Measurements from ENCODE around the gene KCNK1.
"Not testable (repeated sequence)": the region's sequence is repeated elsewhere in the genome, so short reads cannot be mapped to it uniquely, and the experiment has no call there.

The KCNK1 gene

GRCh38 chr1:233665575-233666270 is 51.8 kb downstream of the KCNK1 start:
- Histone ChIP-seq H3K27me3 (ENCODE audit: control insufficient read depth, insufficient read depth, low read length) (no peaks in the 10 kb centered on the region), H3K9ac (ENCODE audit: low read depth, low read length) (no peak overlapping the region), H3K27ac (ENCODE audit: low read depth, low read length) (no peak overlapping the region), H3K4me1 (ENCODE audit: control insufficient read depth, insufficient read depth, low read length) (no peaks in the 10 kb centered on the region), H3K36me3 (ENCODE audit: control insufficient read depth, insufficient read depth, low read length) (0 out of 2 replicates have a peak, but pooled peaks cover 5% of the 10 kb centered on the region), H3K9me3 (ENCODE audit: control insufficient read depth, insufficient read depth, low read length) (no peaks in the 10 kb centered on the region), H3K4me3 (ENCODE audit: low read depth, low read length) (no peak overlapping the region)

- Histone ChIP-seq H3K36me3 (ENCODE audit: control insufficient read depth, insufficient read depth, low read length) (peaks cover 10% of the 10 kb centered on the region), H3K4me1 (ENCODE audit: control insufficient read depth, insufficient read depth, low read length) (no peaks in the 10 kb centered on the region), H3K27ac (ENCODE audit: low read depth, low read length) (no peak overlapping the region), H3K4me3 (ENCODE audit: low read depth, low read length) (no peak overlapping the region), H3K9ac (ENCODE audit: low read depth, low read length) (no peak overlapping the region), H3K27me3 (ENCODE audit: control insufficient read depth, insufficient read depth, low read length) (no peaks in the 10 kb centered on the region), H3K9me3 (ENCODE audit: control insufficient read depth, insufficient read depth, low read length) (no peaks in the 10 kb centered on the region)
These were observed 53.8 kb downstream of the KCNK1 start for GRCh38 chr1:233667741-233668140.

GRCh38 chr1:233668146-233668724 is 54.3 kb downstream of the KCNK1 start:
- no peaks in the 10 kb centered on the region for H3K27me3 ChIP-seq (ENCODE audit: control insufficient read depth, insufficient read depth, low read length)
- H3K9ac ChIP-seq (ENCODE audit: low read depth, low read length) = no peak overlapping the region
- peaks cover 10% of the 10 kb centered on the region for H3K36me3 ChIP-seq (ENCODE audit: control insufficient read depth, insufficient read depth, low read length)
- H3K4me1 ChIP-seq (ENCODE audit: control insufficient read depth, insufficient read depth, low read length) = no peaks in the 10 kb centered on the region
- H3K9me3 ChIP-seq (ENCODE audit: control insufficient read depth, insufficient read depth, low read length) = no peaks in the 10 kb centered on the region
- no peak overlapping the region for H3K27ac ChIP-seq (ENCODE audit: low read depth, low read length)
- H3K4me3 ChIP-seq (ENCODE audit: low read depth, low read length) = no peak overlapping the region

- Histone ChIP-seq H3K27ac (ENCODE audit: low read depth, low read length) (no peak overlapping the region), H3K4me3 (ENCODE audit: low read depth, low read length) (no peak overlapping the region), H3K4me1 (ENCODE audit: control insufficient read depth, insufficient read depth, low read length) (no peaks in the 10 kb centered on the region), H3K27me3 (ENCODE audit: control insufficient read depth, insufficient read depth, low read length) (no peaks in the 10 kb centered on the region), H3K36me3 (ENCODE audit: control insufficient read depth, insufficient read depth, low read length) (peaks cover 10% of the 10 kb centered on the region), H3K9me3 (ENCODE audit: control insufficient read depth, insufficient read depth, low read length) (no peaks in the 10 kb centered on the region), H3K9ac (ENCODE audit: low read depth, low read length) (no peak overlapping the region)
These were observed 54.9 kb downstream of the KCNK1 start for GRCh38 chr1:233668725-233669294.

GRCh38 chr1:233670363-233670762 is 56.5 kb downstream of the KCNK1 start:
- not testable (repeated sequence) for H3K36me3 ChIP-seq (ENCODE audit: control insufficient read depth, insufficient read depth, low read length); H3K27ac ChIP-seq (ENCODE audit: low read depth, low read length); H3K4me1 ChIP-seq (ENCODE audit: control insufficient read depth, insufficient read depth, low read length); H3K4me3 ChIP-seq (ENCODE audit: low read depth, low read length); H3K27me3 ChIP-seq (ENCODE audit: control insufficient read depth, insufficient read depth, low read length); H3K9me3 ChIP-seq (ENCODE audit: control insufficient read depth, insufficient read depth, low read length); H3K9ac ChIP-seq (ENCODE audit: low read depth, low read length)

GRCh38 chr1:233671286-233671685 is 57.4 kb downstream of the KCNK1 start:
- H3K4me1 ChIP-seq (ENCODE audit: control insufficient read depth, insufficient read depth, low read length) = no peaks in the 10 kb centered on the region
- H3K4me3 ChIP-seq (ENCODE audit: low read depth, low read length) = no peak overlapping the region
- H3K27me3 ChIP-seq (ENCODE audit: control insufficient read depth, insufficient read depth, low read length) = no peaks in the 10 kb centered on the region
- 0 out of 2 replicates have a peak, but pooled peaks cover 4% of the 10 kb centered on the region for H3K9me3 ChIP-seq (ENCODE audit: control insufficient read depth, insufficient read depth, low read length)
- no peak overlapping the region for H3K27ac ChIP-seq (ENCODE audit: low read depth, low read length)
- peaks cover 10% of the 10 kb centered on the region for H3K36me3 ChIP-seq (ENCODE audit: control insufficient read depth, insufficient read depth, low read length)
- no peak overlapping the region for H3K9ac ChIP-seq (ENCODE audit: low read depth, low read length)

- Histone ChIP-seq H3K4me1 (ENCODE audit: control insufficient read depth, insufficient read depth, low read length) (no peaks in the 10 kb centered on the region; the same call in 1 of the 2 replicates), H3K4me3 (ENCODE audit: low read depth, low read length) (no peak overlapping the region), H3K36me3 (ENCODE audit: control insufficient read depth, insufficient read depth, low read length) (peaks cover 5% of the 10 kb centered on the region), H3K27me3 (ENCODE audit: control insufficient read depth, insufficient read depth, low read length) (no peaks in the 10 kb centered on the region), H3K27ac (ENCODE audit: low read depth, low read length) (no peak overlapping the region), H3K9me3 (ENCODE audit: control insufficient read depth, insufficient read depth, low read length) (0 out of 2 replicates have a peak, but pooled peaks cover 4% of the 10 kb centered on the region), H3K9ac (ENCODE audit: low read depth, low read length) (no peak overlapping the region)
These were observed 58.8 kb downstream of the KCNK1 start for GRCh38 chr1:233672732-233673131.

- H3K4me1 ChIP-seq (ENCODE audit: control insufficient read depth, insufficient read depth, low read length) = no peaks in the 10 kb centered on the region; the same call in 1 of the 2 replicates
- H3K9me3 ChIP-seq (ENCODE audit: control insufficient read depth, insufficient read depth, low read length) = 0 out of 2 replicates have a peak, but pooled peaks cover 4% of the 10 kb centered on the region
- peaks cover 5% of the 10 kb centered on the region for H3K36me3 ChIP-seq (ENCODE audit: control insufficient read depth, insufficient read depth, low read length)
- H3K9ac ChIP-seq (ENCODE audit: low read depth, low read length) = no peak overlapping the region
- H3K27ac ChIP-seq (ENCODE audit: low read depth, low read length) = no peak overlapping the region
- H3K27me3 ChIP-seq (ENCODE audit: control insufficient read depth, insufficient read depth, low read length) = no peaks in the 10 kb centered on the region
- no peak overlapping the region for H3K4me3 ChIP-seq (ENCODE audit: low read depth, low read length)
These were observed 59.5 kb downstream of the KCNK1 start for GRCh38 chr1:233673261-233673946.

- no peak overlapping the region for H3K4me3 ChIP-seq (ENCODE audit: low read depth, low read length)
- no peaks in the 10 kb centered on the region for H3K27me3 ChIP-seq (ENCODE audit: control insufficient read depth, insufficient read depth, low read length)
- H3K9me3 ChIP-seq (ENCODE audit: control insufficient read depth, insufficient read depth, low read length) = 0 out of 2 replicates have a peak, but pooled peaks cover 4% of the 10 kb centered on the region
- no peak overlapping the region for H3K27ac ChIP-seq (ENCODE audit: low read depth, low read length)
- peaks cover 5% of the 10 kb centered on the region for H3K36me3 ChIP-seq (ENCODE audit: control insufficient read depth, insufficient read depth, low read length)
- no peaks in the 10 kb centered on the region; the same call in 1 of the 2 replicates for H3K4me1 ChIP-seq (ENCODE audit: control insufficient read depth, insufficient read depth, low read length)
- no peak overlapping the region for H3K9ac ChIP-seq (ENCODE audit: low read depth, low read length)
These were observed 60.1 kb downstream of the KCNK1 start for GRCh38 chr1:233673947-233674431.

GRCh38 chr1:233675446-233675845 is 61.5 kb downstream of the KCNK1 start:
- H3K9ac ChIP-seq (ENCODE audit: low read depth, low read length) = no peak overlapping the region

More at GRCh38 chr1:233675446-233675845, 61.5 kb downstream of the KCNK1 start:
- H3K27ac ChIP-seq (ENCODE audit: low read depth, low read length) = no peak overlapping the region
- H3K27me3 ChIP-seq (ENCODE audit: control insufficient read depth, insufficient read depth, low read length) = no peaks in the 10 kb centered on the region
- H3K4me1 ChIP-seq (ENCODE audit: control insufficient read depth, insufficient read depth, low read length) = peaks cover 10% of the 10 kb centered on the region; the same call in 1 of the 2 replicates
- H3K9me3 ChIP-seq (ENCODE audit: control insufficient read depth, insufficient read depth, low read length) = 0 out of 2 replicates have a peak, but pooled peaks cover 4% of the 10 kb centered on the region
- H3K4me3 ChIP-seq (ENCODE audit: low read depth, low read length) = no peak overlapping the region
- peaks cover 5% of the 10 kb centered on the region for H3K36me3 ChIP-seq (ENCODE audit: control insufficient read depth, insufficient read depth, low read length)
